ENCODE measurements around the gene ADISSP.

ADISSP gene

DNA sequence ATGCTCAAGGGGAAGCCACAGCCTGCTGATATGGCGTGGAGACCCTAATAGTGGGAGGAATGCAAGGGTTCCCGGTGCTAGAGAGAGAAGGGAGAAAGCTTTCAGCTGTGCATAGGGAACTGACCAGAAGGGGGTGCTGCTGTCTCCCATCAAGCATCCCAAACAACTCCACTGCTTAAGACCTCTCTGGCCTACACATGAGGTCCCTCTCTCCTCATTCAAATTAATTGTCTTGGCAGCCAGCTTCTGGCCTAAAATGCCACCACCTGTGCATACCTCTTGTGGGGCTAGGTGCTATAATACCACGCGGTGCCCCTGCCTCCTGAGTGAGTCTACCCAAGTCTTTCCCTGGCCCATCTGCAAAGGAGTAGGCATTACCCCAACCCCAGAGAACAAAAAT lies 14.5 kb downstream of the ADISSP start:
- peak; percentile 69 for ATAC-seq
- TF ChIP-seq ZFP30 (CRISPR knock-in tag; IDR thresholded peaks at IDR 0.05) (no peak), CSDC2 (CRISPR knock-in tag; IDR thresholded peaks at IDR 0.05) (no peak), ZNF8 (CRISPR knock-in tag; IDR thresholded peaks at IDR 0.05) (no peak)
- TF ChIP-seq, protein P1, sequence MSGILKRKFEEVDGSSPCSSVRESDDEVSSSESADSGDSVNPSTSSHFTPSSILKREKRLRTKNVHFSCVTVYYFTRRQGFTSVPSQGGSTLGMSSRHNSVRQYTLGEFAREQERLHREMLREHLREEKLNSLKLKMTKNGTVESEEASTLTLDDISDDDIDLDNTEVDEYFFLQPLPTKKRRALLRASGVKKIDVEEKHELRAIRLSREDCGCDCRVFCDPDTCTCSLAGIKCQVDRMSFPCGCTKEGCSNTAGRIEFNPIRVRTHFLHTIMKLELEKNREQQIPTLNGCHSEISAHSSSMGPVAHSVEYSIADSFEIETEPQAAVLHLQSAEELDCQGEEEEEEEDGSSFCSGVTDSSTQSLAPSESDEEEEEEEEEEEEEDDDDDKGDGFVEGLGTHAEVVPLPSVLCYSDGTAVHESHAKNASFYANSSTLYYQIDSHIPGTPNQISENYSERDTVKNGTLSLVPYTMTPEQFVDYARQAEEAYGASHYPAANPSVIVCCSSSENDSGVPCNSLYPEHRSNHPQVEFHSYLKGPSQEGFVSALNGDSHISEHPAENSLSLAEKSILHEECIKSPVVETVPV (CRISPR knock-in tag; IDR thresholded peaks at IDR 0.05): no peak

DNA sequence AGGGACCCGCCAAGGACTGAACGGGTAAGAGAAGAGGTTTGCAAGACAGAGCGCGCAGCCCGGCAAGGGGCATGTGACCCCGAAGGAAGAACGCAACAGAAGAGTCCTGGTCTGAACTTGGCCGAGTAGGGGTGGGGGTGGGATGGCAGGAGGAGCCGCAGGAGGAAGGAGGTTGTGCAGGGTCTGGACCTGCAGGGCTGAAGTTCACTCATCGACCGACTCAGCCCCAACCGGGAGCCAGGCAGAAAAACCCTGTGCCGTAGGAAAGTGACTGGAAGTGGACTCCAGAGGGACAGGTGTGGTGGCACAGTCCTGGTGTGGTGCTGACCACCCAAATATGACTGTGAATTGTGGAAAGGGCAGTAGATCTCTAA lies 15.2 kb downstream of the ADISSP start:
- ATAC-seq: no peak
- TF ChIP-seq RARB (CRISPR knock-in tag; IDR thresholded peaks at IDR 0.05): no peak
- no peak for TF ChIP-seq SNAI2 (CRISPR knock-in tag; IDR thresholded peaks at IDR 0.05)
- TF ChIP-seq ZC3H10 (CRISPR knock-in tag; IDR thresholded peaks at IDR 0.05): no peak
- no peak for TF ChIP-seq ZFP30 (CRISPR knock-in tag; IDR thresholded peaks at IDR 0.05)
- TF ChIP-seq CREB5 (CRISPR knock-in tag; IDR thresholded peaks at IDR 0.05; ENCODE audit: low read depth): no peak
- no peak for TF ChIP-seq ZNF8 (CRISPR knock-in tag; IDR thresholded peaks at IDR 0.05)
- no peak for TF ChIP-seq BACH2 (CRISPR knock-in tag; IDR thresholded peaks at IDR 0.05; ENCODE audit: borderline replicate concordance)

- TF ChIP-seq BACH2 (CRISPR knock-in tag; IDR thresholded peaks at IDR 0.05; ENCODE audit: borderline replicate concordance): no peak
- TF ChIP-seq TOX (CRISPR knock-in tag; IDR thresholded peaks at IDR 0.05; ENCODE audit: borderline replicate concordance): no peak
- no peak for TF ChIP-seq ZFP30 (CRISPR knock-in tag; IDR thresholded peaks at IDR 0.05)
- TF ChIP-seq GLIS3 (CRISPR knock-in tag; IDR thresholded peaks at IDR 0.05): no peak
- TF ChIP-seq ZFP3 (CRISPR knock-in tag; IDR thresholded peaks at IDR 0.05): no peak
- TF ChIP-seq ZNF565 (CRISPR knock-in tag; conservative IDR thresholded peaks at IDR 0.05; ENCODE audit: low read depth): no peak
- TF ChIP-seq ZNF70 (CRISPR knock-in tag; IDR thresholded peaks at IDR 0.05): no peak
- no peak for TF ChIP-seq CSDC2 (CRISPR knock-in tag; IDR thresholded peaks at IDR 0.05)
- no peak for TF ChIP-seq ZC3H10 (CRISPR knock-in tag; IDR thresholded peaks at IDR 0.05)
- no peak for TF ChIP-seq SNAI2 (CRISPR knock-in tag; IDR thresholded peaks at IDR 0.05)
- TF ChIP-seq TCF4 (CRISPR knock-in tag; IDR thresholded peaks at IDR 0.05; ENCODE audit: borderline replicate concordance): no peak
- TF ChIP-seq PATZ1 (CRISPR knock-in tag; IDR thresholded peaks at IDR 0.05; ENCODE audit: borderline replicate concordance): no peak
- no peak for TF ChIP-seq RARB (CRISPR knock-in tag; IDR thresholded peaks at IDR 0.05)
- no peak for ATAC-seq
Observed at GRCh38 chr20:3751675-3752385, 15.7 kb downstream of the ADISSP start.

- TF ChIP-seq BACH2 (CRISPR knock-in tag; IDR thresholded peaks at IDR 0.05; ENCODE audit: borderline replicate concordance) (no peak), GLIS3 (CRISPR knock-in tag; IDR thresholded peaks at IDR 0.05) (no peak), PATZ1 (CRISPR knock-in tag; IDR thresholded peaks at IDR 0.05; ENCODE audit: borderline replicate concordance) (no peak), TOX (CRISPR knock-in tag; IDR thresholded peaks at IDR 0.05; ENCODE audit: borderline replicate concordance) (no peak), ZFP30 (CRISPR knock-in tag; IDR thresholded peaks at IDR 0.05) (no peak)
Observed at GRCh38 chr20:3751305-3751674, 16.3 kb downstream of the ADISSP start.

GRCh38 chr20:3749689-3750531 lies 17.6 kb downstream of the ADISSP start:
- TF ChIP-seq ZNF8 (CRISPR knock-in tag; IDR thresholded peaks at IDR 0.05) (no peak), GLIS3 (CRISPR knock-in tag; IDR thresholded peaks at IDR 0.05) (no peak), PPARA (CRISPR knock-in tag; IDR thresholded peaks at IDR 0.05; ENCODE audit: borderline replicate concordance) (no peak), ZFP30 (CRISPR knock-in tag; IDR thresholded peaks at IDR 0.05) (no peak)
- TF ChIP-seq, protein P1 (CRISPR knock-in tag; IDR thresholded peaks at IDR 0.05): no peak
- peak; percentile 87 for ATAC-seq

More at GRCh38 chr20:3751305-3751674, 16.3 kb downstream of the ADISSP start:
- no peak for ATAC-seq
